Measurements from ENCODE around the gene EPS15. TPM values are rescaled to one million over a fixed set of nuclear protein-coding genes. Genes with fewer than 3 reads are reported as not detected.

EPS15 gene
- total and polyA plus RNA-seq, 2 of the 13 experiments (the other 11 are each of a cell fraction or from before 2014, with no cell fraction given) = 14.3 to 19.3 TPM

DNA sequence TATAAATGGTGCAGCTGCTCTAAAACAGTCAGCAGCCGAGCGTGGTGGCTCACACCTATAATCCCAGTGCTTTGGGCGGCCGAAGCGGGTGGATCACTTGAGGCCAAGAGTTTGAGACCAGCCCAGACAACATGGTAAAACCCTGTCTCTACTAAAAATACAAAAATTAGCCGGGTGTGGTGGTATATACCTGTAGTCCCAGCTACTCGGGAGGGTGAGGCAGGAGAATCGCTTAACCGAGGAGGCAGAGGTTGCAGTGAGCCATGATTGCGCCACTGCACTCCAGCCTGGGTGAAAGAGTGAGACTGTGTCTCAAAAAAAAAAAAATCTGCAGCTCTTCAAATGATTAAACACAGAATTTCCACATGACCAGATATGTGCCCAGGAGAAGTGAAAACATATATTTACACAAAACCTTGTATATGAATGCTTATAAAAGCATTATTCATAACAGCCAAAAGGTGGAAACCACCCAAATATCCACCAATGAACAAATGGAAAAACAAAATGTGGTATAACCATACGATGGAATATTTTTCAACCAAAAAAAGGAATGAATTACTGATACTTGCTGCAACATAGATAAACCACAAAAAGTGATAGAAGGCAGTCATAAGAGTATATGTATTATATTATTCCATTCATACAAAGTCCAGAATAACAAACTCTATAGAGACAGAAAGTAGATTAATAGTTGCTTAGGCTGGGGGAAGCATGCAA lies 14.1 kb downstream of the EPS15 start:
- H3K9ac ChIP-seq (ENCODE audit: insufficient read depth, low read depth, low read length) = no peak overlapping the region
- H3K9me3 ChIP-seq (ENCODE audit: low read length) = no peaks in the 10 kb centered on the region
- no peak overlapping the region for H3K4me3 ChIP-seq (replicated peaks in 1 of 3; ENCODE audit: insufficient read depth in 1 of 3, low read depth in 2 of 3, low read length in 3 of 3)
- in situ Hi-C loops (cut with HindIII; ENCODE audit: extremely low pct_ligation_motif_present, low pct_unique_long_range_greater_than_20kb) = no loop called here
- 0 out of 5 replicates have a peak, but pooled peaks cover 2 to 3% of the 10 kb centered on the region in 2 experiments for H3K36me3 ChIP-seq (replicated peaks in 1 of 2; ENCODE audit: control insufficient read depth in 1 of 2, insufficient read depth in 2 of 2, low read length in 2 of 2)
- DNase-seq (ENCODE audit: low spot score) (peak; percentile 7), ATAC-seq (no peak), FAIRE-seq (no peak)
- intact Hi-C loops (cut with micrococcal nuclease; ENCODE audit: unreplicated experiment) = no loop called here
- no peak overlapping the region for H3K4me2 ChIP-seq (ENCODE audit: low read depth, low read length)
- H3K4me1 ChIP-seq (ENCODE audit: insufficient read depth, low read length) = peaks cover 17% of the 10 kb centered on the region
- WGBS (ENCODE audit: low lambda C conversion rate) = 84% methylated on average over 11 of the region's 11 CpGs
- CTCF ChIA-PET (ENCODE audit: low intra/inter-chr PET ratio, low total read pairs) = no interaction called here
- POLR2A ChIA-PET = no interaction called here
- no peak overlapping the region for H3K27ac ChIP-seq (ENCODE audit: extremely low read length, insufficient read depth, low read length)
- H3K79me2 ChIP-seq (ENCODE audit: insufficient read depth, low read length) = peaks cover 51% of the 10 kb centered on the region
- no peaks in the 10 kb centered on the region for H3K27me3 ChIP-seq (ENCODE audit: control insufficient read depth in 1 of 2, insufficient read depth in 2 of 2, low read length in 2 of 2)
- H2AFZ ChIP-seq (ENCODE audit: low read length) = no peak overlapping the region
- peaks cover under 1% of the 10 kb centered on the region for H4K20me1 ChIP-seq (ENCODE audit: insufficient read depth, low read length)
- BruUV-seq (replicated peaks) = no TSS peak
- TF ChIP-seq KDM6A (CRISPR knock-in tag; IDR thresholded peaks at IDR 0.05; ENCODE audit: low read depth) = no peak
- no peak for TF ChIP-seq NR2F1 (CRISPR knock-in tag; IDR thresholded peaks at IDR 0.05)
- TF ChIP-seq BORCS8-MEF2B (CRISPR knock-in tag; IDR thresholded peaks at IDR 0.05) = no peak
- no peak for TF ChIP-seq HNF4G (IDR thresholded peaks at IDR 0.05; ENCODE audit: borderline replicate concordance, low read depth, low read length)
- TF ChIP-seq HNF4G (CRISPR knock-in tag; IDR thresholded peaks at IDR 0.05; ENCODE audit: borderline replicate concordance, low read depth) = no peak
- TF ChIP-seq ZNF17 (CRISPR knock-in tag; IDR thresholded peaks at IDR 0.05) = no peak
- TF ChIP-seq ZNF598 (CRISPR knock-in tag; IDR thresholded peaks at IDR 0.05; ENCODE audit: borderline replicate concordance) = no peak
- no peak for TF ChIP-seq GPN1 (CRISPR knock-in tag; IDR thresholded peaks at IDR 0.05; ENCODE audit: borderline replicate concordance)
- no peak for TF ChIP-seq ATF5 (CRISPR knock-in tag; IDR thresholded peaks at IDR 0.05; ENCODE audit: low read depth)
- TF ChIP-seq ZSCAN21 (CRISPR knock-in tag; IDR thresholded peaks at IDR 0.05; ENCODE audit: borderline replicate concordance) = no peak
- TF ChIP-seq, protein P1, sequence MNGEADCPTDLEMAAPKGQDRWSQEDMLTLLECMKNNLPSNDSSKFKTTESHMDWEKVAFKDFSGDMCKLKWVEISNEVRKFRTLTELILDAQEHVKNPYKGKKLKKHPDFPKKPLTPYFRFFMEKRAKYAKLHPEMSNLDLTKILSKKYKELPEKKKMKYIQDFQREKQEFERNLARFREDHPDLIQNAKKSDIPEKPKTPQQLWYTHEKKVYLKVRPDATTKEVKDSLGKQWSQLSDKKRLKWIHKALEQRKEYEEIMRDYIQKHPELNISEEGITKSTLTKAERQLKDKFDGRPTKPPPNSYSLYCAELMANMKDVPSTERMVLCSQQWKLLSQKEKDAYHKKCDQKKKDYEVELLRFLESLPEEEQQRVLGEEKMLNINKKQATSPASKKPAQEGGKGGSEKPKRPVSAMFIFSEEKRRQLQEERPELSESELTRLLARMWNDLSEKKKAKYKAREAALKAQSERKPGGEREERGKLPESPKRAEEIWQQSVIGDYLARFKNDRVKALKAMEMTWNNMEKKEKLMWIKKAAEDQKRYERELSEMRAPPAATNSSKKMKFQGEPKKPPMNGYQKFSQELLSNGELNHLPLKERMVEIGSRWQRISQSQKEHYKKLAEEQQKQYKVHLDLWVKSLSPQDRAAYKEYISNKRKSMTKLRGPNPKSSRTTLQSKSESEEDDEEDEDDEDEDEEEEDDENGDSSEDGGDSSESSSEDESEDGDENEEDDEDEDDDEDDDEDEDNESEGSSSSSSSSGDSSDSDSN (CRISPR knock-in tag; IDR thresholded peaks at IDR 0.05) = no peak
- no peak for TF ChIP-seq MBNL3 (CRISPR knock-in tag; conservative IDR thresholded peaks at IDR 0.05)
- no peak for TF ChIP-seq JUNB (CRISPR knock-in tag; IDR thresholded peaks at IDR 0.05; ENCODE audit: borderline replicate concordance)
- TF ChIP-seq MAFF (IDR thresholded peaks at IDR 0.05; ENCODE audit: low read depth, low read length) = no peak
- TF ChIP-seq, protein P2, sequence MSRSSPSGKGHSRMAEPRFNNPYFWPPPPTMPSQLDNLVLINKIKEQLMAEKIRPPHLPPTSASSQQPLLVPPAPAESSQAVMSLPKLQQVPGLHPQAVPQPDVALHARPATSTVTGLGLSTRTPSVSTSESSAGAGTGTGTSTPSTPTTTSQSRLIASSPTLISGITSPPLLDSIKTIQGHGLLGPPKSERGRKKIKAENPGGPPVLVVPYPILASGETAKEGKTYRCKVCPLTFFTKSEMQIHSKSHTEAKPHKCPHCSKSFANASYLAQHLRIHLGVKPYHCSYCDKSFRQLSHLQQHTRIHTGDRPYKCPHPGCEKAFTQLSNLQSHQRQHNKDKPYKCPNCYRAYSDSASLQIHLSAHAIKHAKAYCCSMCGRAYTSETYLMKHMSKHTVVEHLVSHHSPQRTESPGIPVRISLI (CRISPR knock-in tag; IDR thresholded peaks at IDR 0.05; ENCODE audit: borderline replicate concordance) = peak; percentile 60; the same call in 1 of the 2 replicates
- no peak for TF ChIP-seq ZFP36L1 (CRISPR knock-in tag; IDR thresholded peaks at IDR 0.05)
- TF ChIP-seq FOXP1 (IDR thresholded peaks at IDR 0.05) = no peak
- TF ChIP-seq FOXP1 (CRISPR knock-in tag; IDR thresholded peaks at IDR 0.05) = no peak
- TF ChIP-seq, protein P3, sequence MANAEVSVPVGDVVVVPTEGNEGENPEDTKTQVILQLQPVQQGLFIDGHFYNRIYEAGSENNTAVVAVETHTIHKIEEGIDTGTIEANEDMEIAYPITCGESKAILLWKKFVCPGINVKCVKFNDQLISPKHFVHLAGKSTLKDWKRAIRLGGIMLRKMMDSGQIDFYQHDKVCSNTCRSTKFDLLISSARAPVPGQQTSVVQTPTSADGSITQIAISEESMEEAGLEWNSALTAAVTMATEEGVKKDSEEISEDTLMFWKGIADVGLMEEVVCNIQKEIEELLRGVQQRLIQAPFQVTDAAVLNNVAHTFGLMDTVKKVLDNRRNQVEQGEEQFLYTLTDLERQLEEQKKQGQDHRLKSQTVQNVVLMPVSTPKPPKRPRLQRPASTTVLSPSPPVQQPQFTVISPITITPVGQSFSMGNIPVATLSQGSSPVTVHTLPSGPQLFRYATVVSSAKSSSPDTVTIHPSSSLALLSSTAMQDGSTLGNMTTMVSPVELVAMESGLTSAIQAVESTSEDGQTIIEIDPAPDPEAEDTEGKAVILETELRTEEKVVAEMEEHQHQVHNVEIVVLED (CRISPR knock-in tag; IDR thresholded peaks at IDR 0.05; ENCODE audit: borderline replicate concordance) = no peak
- no peak for TF ChIP-seq RELA (CRISPR knock-in tag; IDR thresholded peaks at IDR 0.05)
